Spinal cord (tissue), 10 donors: ENCODE measurements around the gene BCL2L1. TPM values are rescaled to one million over a fixed set of nuclear protein-coding genes. Genes with fewer than 3 reads are reported as not detected.
A peak's percentile ranks its signal among the peaks of the same experiment; 100 is the strongest.
"Not testable (repeated sequence)": the region's sequence is repeated elsewhere in the genome, so short reads cannot be mapped to it uniquely, and the experiment has no call there.

Experiments used
- DNase-seq, 6 donors: peaks; one replicate each; pipeline versions ENCODE4 v3.0.0 to v3.0.0-alpha.2; 2013 to 2015; ENCODE audit warnings: low spot score in 6 of 6, low read depth in 4 of 6
- H3K27ac ChIP-seq: one replicate; pipeline ENCODE4 v1.5.1; 2013; ENCODE audit warnings: low read depth, low read length, control low read depth
- H3K27me3 ChIP-seq: one replicate; pipeline ENCODE4 v1.6.1; 2013; ENCODE audit warnings: low read length; ENCODE audit not compliant: control insufficient read depth, insufficient read depth
- H3K36me3 ChIP-seq: one replicate; pipeline ENCODE4 v1.6.1; 2013; ENCODE audit warnings: low read length; ENCODE audit not compliant: control insufficient read depth, insufficient read depth
- H3K4me1 ChIP-seq: one replicate; pipeline ENCODE4 v1.6.1; 2013; ENCODE audit warnings: low read length; ENCODE audit not compliant: control insufficient read depth, insufficient read depth
- H3K4me3 ChIP-seq: one replicate; pipeline ENCODE4 v1.5.1; 2013; ENCODE audit warnings: low read depth, low read length, control low read depth
- H3K9me3 ChIP-seq: one replicate; pipeline ENCODE4 v1.6.1; 2013; ENCODE audit warnings: low read length; ENCODE audit not compliant: control insufficient read depth, insufficient read depth
- WGBS: methylation state at CpG from one replicate; pipeline ENCODE4 v1.1.5; 2013; ENCODE audit warnings: missing lambda C conversion rate; ENCODE audit not compliant: insufficient coverage; 5-methylcytosine and 5-hydroxymethylcytosine counted together
- polyA plus RNA-seq, 2 donors: library from polyadenylated mRNA; unstranded; fragments of 120-200 nt; gene quantifications; one replicate each; pipeline ENCODE4 v1.2.1, GENCODE V29; 2013; ENCODE audit not compliant: insufficient read length in 2 of 2
- total RNA-seq, 2 donors: library from RNA; depleted of rRNA in 1 of 2; stranded (reverse); fragments of 120-200 nt in 1 of 2; fragments of >200 nt in 1 of 2; gene quantifications; one replicate each; pipeline versions ENCODE4 v1.2.3 to v1.2.4, GENCODE V29; 2013 to 2014
- donor health status: healthy.

BCL2L1 gene
- total and polyA plus RNA-seq, 4 donors, result 56.0 to 82.7 (median 65.4) TPM

DNA sequence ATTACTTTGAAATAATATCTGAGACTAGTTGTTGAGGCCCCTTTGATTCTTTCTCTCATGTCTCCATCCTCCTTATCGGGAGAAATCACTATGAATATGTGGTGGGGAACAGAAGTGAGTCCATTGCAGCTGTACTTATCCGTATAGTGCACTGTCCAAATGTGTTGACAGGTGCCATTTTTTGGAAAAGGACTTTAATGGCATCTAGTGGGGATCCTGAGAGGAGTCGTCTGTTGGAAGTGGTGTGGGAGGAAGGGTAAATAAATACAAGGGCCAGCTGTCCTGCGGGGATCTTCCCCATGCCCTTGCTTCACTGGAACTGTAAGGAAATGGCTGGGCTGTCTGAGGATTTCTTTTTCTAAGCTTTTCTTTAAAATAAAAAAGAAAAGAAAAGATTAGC, 35.9 kb upstream of the BCL2L1 start:
- DNase-seq, result no peak
- H3K27me3 ChIP-seq, result no peaks in the 10 kb centered on the region
- H3K9me3 ChIP-seq, result no peaks in the 10 kb centered on the region
- no peaks in the 10 kb centered on the region for H3K36me3 ChIP-seq
- no peaks in the 10 kb centered on the region for H3K4me1 ChIP-seq
- no peak overlapping the region for H3K4me3 ChIP-seq
- H3K27ac ChIP-seq, result no peak overlapping the region
- 79% methylated on average over 4 of the region's 4 CpGs for WGBS

DNA sequence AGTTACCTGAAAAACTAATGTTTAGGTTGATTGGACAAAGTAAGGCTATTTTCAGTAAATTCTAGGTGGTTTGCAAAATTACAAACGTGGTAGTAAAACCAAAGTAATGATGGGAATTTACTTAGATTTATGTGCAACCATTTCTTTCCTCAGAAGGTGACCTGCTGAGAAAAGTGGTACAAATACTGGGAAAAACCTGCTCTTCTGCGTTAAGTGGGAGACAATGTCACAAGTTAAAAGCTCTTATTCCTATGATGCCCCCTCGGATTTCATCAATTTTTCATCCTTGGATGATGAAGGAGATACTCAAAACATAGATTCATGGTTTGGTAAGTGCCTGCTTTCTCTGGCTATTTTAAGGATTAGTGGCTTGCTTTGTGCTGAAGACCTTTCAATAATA, 34.6 kb upstream of the BCL2L1 start:
- 100% methylated on average over 1 of the region's 3 CpGs for WGBS

GRCh38 chr20:31751126-31751525, 28.5 kb upstream of the BCL2L1 start:
- Histone ChIP-seq H3K36me3 (no peaks in the 10 kb centered on the region), H3K9me3 (no peaks in the 10 kb centered on the region), H3K27me3 (no peaks in the 10 kb centered on the region), H3K4me3 (no peak overlapping the region), H3K27ac (no peak overlapping the region), H3K4me1 (no peaks in the 10 kb centered on the region)
- DNase-seq, result no peak
- 88% methylated on average over 1 of the region's 1 CpG for WGBS

More for the DNA sequence above, 34.6 kb upstream of the BCL2L1 start:
- no peaks in the 10 kb centered on the region for H3K9me3 ChIP-seq
- no peak for DNase-seq
- H3K4me3 ChIP-seq, result no peak overlapping the region
- H3K4me1 ChIP-seq, result no peaks in the 10 kb centered on the region
- no peaks in the 10 kb centered on the region for H3K36me3 ChIP-seq
- no peaks in the 10 kb centered on the region for H3K27me3 ChIP-seq
- H3K27ac ChIP-seq, result no peak overlapping the region

GRCh38 chr20:31749223-31749622, 26.6 kb upstream of the BCL2L1 start:
- WGBS, result 95% methylated on average over 4 of the region's 8 CpGs
- Histone ChIP-seq H3K27me3 (no peaks in the 10 kb centered on the region), H3K4me3 (no peak overlapping the region), H3K36me3 (peaks cover 2% of the 10 kb centered on the region), H3K4me1 (no peaks in the 10 kb centered on the region), H3K9me3 (no peaks in the 10 kb centered on the region), H3K27ac (no peak overlapping the region)
- DNase-seq, result no peak

DNA sequence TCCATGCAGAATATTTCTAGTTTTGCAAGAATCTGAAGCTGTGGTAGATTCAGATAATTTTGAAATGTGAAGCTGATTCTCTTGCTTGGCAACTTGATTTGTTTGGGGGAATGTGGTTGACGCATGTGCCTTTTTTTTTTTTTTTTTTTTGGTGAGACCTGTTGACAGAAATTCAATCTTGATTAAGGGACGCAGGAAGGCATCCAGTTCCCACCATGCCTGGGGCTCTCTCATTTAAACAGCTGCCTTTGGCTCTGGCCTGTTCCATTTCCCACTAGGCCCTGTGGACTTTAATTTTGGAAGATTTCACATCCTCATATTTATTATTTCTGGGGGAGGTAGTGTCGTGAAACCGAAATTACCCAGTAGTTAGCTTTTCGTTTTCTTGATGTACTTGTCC, 25.0 kb upstream of the BCL2L1 start:
- Histone ChIP-seq H3K27ac (no peak overlapping the region), H3K4me1 (no peaks in the 10 kb centered on the region), H3K27me3 (no peaks in the 10 kb centered on the region), H3K36me3 (peaks cover 2% of the 10 kb centered on the region), H3K9me3 (no peaks in the 10 kb centered on the region), H3K4me3 (no peak overlapping the region)
- peak in 1 of 6 donors; percentile 9 for DNase-seq
- no CpG with 5 or more reads among the region's 5 CpGs for WGBS

- not testable (repeated sequence) for H3K4me1 ChIP-seq, H3K4me3 ChIP-seq, DNase-seq, H3K36me3 ChIP-seq, H3K9me3 ChIP-seq, H3K27ac ChIP-seq, H3K27me3 ChIP-seq
- 100% methylated on average over 10 of the region's 14 CpGs for WGBS
These were observed 24.4 kb upstream of the BCL2L1 start for GRCh38 chr20:31747028-31747427.

DNA sequence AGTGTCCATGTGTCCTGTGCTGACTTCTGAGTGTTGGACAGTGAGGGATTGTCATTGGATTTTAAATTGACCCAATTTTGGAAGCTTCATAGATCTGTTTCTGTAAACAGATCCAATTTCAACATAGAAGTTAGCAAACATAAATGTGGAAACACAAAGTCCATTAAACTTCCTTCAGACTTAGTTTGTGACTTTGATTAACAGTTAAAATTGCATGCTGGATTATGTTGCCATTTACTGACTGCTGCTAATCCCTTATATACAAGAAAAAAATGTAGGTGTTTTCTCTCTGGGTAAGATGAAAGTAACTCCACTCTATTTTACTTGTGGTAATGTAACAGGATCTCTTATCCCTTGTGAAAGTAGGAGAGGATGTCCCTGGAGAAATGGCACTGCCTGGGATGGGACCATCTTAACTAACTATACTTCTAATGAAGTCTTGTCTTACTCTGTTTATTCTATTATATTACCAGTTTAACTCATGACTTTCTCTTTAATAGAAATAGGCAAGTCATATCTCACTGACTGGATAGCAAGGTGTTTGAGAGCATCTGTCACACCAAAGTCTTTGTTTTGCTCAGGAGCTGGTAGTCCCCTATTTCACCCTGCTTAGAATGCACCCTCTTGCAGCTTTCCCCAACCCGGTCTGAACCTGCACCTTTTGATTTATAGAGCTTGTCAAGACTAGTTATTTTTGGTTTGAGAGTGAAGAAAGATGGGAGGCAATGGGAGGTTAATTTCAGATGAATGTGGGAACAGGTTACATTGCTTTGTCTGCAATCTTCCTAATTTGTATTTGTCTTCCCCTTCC, 23.6 kb upstream of the BCL2L1 start:
- Histone ChIP-seq H3K27me3 (no peaks in the 10 kb centered on the region), H3K4me1 (peaks cover 2% of the 10 kb centered on the region), H3K9me3 (no peaks in the 10 kb centered on the region), H3K27ac (no peak overlapping the region), H3K36me3 (peaks cover 2% of the 10 kb centered on the region), H3K4me3 (no peak overlapping the region)
- no CpG with 5 or more reads among the region's 1 CpG for WGBS
- DNase-seq, result no peak

GRCh38 chr20:31740656-31741323, 18.1 kb upstream of the BCL2L1 start:
- Histone ChIP-seq H3K27me3 (no peaks in the 10 kb centered on the region), H3K4me1 (peaks cover 10% of the 10 kb centered on the region), H3K27ac (no peak overlapping the region), H3K4me3 (peak overlapping the region; percentile 90), H3K36me3 (peaks cover 2% of the 10 kb centered on the region), H3K9me3 (no peaks in the 10 kb centered on the region)
- WGBS, result no CpG with 5 or more reads among the region's 1 CpG
- no peak for DNase-seq

DNA sequence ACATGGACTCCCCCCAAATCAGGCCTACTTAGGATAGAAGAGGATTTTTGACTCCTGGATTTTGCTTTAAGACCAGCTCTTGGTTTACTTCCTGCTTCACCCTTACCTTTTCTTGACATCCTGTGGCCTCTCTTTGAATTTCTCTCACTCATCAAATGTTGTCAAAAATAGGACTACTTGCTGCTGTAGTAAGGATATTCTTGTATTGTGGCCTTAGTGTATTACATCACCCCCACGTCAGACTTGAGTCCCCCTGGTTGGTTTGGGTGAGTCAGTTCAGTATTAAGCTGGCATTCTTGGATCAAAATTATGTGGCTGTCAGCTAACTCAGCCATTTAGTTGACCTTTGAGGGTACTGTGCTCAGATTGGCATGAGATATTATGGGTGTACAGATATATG, 17.5 kb upstream of the BCL2L1 start:
- 20% methylated on average over 1 of the region's 1 CpG for WGBS
- H3K4me3 ChIP-seq, result peak overlapping the region; percentile 90
- DNase-seq, result no peak
- peaks cover 10% of the 10 kb centered on the region for H3K4me1 ChIP-seq
- no peaks in the 10 kb centered on the region for H3K9me3 ChIP-seq
- peaks cover 2% of the 10 kb centered on the region for H3K36me3 ChIP-seq
- H3K27me3 ChIP-seq, result no peaks in the 10 kb centered on the region
- no peak overlapping the region for H3K27ac ChIP-seq

GRCh38 chr20:31739550-31739977, 16.9 kb upstream of the BCL2L1 start:
- Histone ChIP-seq H3K36me3 (no peaks in the 10 kb centered on the region), H3K9me3 (no peaks in the 10 kb centered on the region), H3K4me1 (peaks cover 10% of the 10 kb centered on the region), H3K27me3 (no peaks in the 10 kb centered on the region), H3K4me3 (peak overlapping the region; percentile 90), H3K27ac (peak overlapping the region; percentile 57)
- WGBS, result no CpG with 5 or more reads among the region's 11 CpGs
- no peak for DNase-seq
